ENCODE measurements around the gene RIN3.
"Not testable (repeated sequence)": the region's sequence is repeated elsewhere in the genome, so short reads cannot be mapped to it uniquely, and the experiment has no call there.

RIN3 gene

DNA sequence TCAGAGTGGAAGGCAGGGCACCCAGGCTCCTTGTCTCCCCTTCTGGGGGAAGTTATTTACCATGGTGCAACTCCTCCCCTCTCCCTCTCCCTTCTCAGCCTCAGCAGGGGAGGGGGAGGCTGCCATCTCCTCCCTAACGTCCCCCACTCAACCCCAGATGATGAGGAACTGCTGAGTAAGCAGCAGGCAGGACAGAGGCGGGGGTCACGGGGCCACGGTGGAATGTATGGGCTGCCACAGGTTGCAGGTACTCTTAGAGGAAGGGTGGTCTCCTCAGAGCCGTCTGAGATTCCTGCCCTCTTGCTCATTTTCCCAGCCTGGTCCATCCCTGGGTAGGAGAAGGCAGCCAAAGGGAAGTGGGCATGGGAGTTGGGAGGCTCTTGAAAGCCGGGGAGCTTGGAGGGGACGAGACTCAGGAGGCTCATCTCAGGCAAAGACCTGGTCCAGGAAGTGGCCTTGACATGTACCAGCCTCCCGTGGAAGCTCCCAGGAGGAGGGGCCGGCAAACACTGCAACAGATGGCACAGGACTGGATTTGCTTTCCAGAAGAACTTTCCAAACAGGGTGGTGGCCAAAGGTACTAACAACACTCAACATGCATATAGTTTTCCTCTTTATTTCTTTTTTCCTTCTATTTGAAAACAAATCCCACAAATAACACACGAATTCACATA, 19.0 kb downstream of the RIN3 start:
- no peak for DNase-seq

DNA sequence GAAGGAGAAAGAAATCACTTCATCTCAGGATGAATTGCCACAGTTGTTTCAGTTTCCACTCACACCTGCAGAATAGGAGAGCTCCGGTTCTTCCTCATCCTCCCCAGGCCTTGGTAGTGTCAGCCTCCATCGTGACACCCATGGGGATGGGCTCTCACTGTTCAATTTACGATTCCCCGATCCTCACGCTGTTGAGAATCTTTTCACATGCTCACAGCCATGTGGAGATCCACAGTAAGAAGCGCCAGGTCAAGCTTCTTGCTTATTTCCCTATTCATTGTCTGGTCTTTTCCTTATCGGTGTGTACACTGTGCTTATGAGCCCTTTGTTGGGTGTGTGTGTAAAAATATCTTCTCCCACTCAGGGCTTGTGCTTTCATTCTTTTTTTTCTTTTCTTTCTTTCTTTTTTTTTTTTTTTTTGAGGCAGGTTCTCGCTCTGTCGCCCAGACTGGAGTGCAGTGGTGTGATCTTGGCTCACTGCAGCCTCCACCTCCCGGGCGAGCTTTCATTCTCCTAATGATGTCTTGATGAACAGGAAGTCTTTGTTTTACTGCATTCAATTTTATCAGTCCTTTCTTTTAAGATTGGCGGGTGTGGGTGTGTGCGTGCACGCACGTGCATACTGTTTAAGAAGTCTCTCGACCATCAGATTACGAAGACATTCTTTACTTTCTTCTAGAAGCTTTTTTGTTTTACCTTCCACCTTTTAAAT, 21.5 kb downstream of the RIN3 start:
- no peak for DNase-seq

DNA sequence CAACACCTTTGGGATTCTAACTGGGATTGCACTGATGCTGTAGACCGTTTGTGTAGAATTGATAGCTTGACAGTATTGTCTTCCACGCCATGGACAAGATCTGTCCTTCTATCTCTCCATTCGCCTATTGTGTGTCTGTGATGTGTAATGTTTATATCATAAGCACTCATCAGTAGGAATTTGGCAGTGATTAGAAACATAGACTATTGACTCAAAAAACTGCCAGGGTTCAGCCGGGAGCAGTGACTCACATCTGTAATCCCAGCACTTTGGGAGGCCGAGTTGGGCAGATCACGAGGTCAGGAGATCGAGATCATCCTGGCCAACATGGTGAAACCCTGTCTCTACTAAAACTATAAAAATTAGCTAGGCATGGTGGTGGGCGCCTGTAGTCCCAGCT, 22.6 kb downstream of the RIN3 start:
- DNase-seq, result not testable (repeated sequence)

DNA sequence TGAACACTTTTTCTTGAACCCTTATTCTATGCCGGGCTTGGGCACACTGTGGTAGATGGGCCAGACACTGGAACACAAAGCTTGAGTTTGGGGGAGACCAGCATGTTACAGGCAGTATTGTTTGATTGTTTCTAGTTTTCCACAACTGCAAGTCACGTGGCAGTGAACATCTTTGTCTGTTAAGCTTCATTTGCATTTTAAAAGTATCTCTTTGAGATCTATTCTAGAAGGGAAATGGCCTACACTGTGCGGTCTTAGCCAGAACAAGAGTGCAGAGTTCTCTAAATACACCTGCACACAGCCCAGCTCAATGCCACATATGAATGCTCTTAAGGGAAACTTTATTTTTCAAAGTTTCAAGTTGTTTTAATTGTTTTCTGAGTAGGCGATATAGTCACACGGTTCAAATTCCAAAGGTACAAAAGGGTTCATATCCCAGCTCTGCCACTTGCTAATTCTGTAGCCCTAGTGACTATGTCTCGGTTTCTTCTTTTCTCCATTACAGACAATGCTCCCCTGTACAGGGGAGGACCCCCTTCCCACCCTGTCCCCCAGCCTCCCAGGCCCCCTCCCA, 24.9 kb downstream of the RIN3 start:
- DNase-seq, result no peak

DNA sequence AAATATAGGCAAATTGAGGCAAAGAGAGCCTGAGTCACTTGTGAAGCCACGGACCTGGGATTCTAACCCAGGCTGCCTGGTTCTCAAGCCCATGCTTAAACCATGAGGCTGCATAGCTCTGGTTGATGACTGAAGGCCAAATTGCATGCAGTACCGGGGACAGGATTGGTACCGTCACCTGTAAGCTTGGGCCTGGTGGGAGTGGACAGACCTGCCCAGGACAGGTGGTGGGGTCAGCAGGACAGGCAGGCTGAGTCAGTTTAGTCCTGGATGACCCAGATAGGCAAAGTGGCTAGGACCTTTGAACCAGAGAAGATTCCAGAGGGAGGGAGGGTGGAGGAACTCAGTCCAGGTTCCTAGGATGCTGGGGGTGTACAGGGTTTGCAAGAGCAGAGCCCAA, 25.8 kb downstream of the RIN3 start:
- DNase-seq, result no peak

DNA sequence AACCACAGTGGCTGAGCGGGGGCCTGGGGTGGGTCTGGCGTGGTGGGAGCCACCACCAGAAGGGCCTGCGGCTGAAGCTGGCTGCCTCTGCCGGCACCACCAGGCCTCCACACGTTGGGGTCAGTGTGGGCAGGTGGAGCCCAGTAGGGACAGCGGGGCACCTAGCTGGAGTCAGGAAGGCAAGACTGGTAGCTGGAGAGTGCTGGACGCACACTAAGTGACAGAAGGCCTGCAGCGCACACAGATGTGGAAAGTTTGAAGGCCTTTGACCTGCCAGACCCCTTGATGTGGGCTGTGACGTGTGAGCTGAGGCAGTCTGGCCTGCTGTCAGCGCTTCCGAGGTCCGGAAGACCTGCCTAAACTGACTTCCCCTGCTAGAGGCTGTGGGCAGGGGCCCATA, 26.3 kb downstream of the RIN3 start:
- no peak for DNase-seq

DNA sequence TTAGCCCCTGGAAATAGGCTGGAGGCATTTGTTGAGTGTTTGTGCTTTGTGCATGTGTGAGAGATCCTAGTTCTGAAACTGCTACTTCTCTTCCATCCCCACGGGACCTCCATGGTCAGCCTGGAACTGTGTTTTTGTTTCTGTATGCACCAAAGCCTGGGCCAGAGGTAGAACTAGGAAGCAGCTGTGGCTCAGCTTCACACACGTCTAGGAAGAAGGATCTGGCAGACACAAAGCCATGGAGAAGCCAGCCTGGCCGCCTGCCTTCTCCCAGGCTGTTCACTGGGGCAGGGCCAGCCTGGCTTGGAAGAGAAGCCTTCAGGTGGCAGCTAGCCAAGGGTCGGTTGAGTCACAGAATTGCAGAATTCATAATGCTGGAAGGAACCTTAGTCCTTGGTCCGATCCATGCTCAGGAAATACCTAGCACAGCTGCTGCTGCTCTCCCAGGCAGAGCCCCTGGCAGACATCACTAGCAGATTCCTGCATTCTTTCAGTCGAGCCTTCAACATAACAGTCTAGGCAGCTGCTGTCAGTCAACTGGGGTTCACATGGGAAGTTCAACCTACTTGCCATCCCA, 27.0 kb downstream of the RIN3 start:
- no peak for DNase-seq

DNA sequence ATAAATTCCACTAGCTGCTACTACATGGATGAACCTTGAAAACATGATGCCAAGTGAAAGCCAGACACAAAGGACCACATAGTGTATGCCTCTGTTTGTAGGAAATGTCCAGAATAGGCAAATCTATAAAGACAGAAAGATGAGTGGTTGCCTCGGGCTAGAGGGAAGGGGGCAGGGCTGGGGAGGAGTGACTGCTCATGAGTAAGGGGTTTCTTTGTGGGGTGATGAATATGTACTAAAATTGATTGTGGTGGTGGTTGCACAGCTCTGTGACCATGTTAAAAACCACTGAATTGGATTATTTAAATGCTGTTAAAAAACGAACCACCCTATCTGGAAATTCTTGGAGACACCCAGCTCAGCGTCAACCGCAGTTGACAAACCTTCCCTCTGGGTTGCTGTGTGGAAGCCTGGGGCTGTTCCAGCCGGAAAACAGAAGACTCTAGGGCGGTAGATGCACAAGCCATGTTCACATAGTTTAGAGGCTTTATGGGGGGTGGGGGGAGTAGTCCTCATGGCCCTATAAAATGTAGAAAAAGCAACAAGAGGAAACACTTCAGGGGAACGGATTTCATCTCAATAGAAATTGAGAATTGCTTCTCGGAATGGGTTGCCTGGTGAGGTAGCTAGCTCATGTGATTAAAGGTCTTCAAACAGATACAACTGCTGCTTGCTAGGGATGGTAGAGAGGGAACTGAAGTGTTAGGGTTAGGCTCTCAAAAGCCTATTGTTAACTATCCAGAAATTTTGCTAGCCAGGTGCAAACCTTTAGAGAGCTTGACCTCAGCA, 29.4 kb downstream of the RIN3 start:
- DNase-seq, result no peak

DNA sequence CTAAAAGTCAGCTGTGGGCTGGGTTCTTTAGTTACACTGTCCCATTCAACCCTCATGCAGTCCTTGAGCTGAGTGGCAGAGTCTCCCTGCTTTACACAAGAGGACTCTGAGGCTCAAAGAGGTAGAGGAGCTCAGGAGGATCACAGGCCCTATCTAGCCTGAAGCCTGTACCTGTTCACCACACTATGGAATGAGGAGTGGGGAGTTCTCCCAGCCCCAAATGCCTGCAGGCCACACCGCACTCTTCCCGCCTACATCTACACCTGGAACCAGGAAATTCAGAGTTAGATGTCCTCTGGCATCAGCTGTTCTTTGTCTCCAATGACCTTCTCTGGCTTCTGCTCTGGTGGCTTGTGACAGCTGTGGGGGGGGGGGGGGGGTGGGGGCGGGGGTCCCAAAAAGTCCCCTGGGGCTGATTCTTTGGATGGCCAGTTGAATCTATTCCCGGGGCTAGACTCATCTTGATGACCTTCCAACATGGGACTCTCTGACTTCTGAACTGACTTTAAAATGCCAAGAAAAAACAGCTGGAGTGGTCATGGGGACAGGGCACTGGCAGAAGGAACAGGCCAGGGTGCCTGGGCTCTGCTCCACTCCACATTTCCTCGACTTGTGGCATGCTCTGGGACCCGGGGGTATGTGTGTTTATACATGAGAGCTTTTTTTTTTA, 30.6 kb downstream of the RIN3 start:
- no peak for DNase-seq

DNA sequence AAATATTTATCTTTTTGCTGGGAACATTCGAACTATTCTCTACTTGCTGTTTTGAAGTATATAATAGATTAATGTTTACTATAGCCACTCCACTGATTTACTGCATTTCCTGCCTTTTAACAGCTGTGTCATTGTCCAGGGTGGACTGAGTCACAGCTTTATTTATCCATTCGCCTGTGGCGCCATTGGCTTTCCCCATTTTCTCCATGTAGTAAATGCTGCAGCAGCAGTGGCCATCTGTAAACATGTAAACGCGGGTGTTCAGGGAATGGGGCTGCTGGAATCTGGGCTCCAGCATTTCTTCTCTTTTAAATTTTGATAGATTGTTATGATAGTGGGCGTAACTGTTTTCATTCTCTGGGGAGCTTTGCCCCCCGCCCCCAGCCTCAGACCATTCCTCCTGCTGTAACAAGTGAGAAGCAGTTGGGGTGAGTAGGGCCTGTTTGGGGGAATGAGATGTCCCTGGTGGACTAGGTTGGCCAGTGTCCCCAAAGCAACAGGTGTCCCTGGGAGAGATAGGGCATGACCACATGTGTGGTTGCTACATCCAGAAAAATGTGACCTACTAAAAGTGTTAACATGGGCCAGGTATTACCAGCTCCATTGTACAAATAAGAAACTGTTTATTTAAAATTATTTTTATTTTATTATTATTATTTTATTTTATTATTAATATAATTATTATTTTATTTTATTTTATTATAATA, 32.9 kb downstream of the RIN3 start:
- DNase-seq, result no peak

DNA sequence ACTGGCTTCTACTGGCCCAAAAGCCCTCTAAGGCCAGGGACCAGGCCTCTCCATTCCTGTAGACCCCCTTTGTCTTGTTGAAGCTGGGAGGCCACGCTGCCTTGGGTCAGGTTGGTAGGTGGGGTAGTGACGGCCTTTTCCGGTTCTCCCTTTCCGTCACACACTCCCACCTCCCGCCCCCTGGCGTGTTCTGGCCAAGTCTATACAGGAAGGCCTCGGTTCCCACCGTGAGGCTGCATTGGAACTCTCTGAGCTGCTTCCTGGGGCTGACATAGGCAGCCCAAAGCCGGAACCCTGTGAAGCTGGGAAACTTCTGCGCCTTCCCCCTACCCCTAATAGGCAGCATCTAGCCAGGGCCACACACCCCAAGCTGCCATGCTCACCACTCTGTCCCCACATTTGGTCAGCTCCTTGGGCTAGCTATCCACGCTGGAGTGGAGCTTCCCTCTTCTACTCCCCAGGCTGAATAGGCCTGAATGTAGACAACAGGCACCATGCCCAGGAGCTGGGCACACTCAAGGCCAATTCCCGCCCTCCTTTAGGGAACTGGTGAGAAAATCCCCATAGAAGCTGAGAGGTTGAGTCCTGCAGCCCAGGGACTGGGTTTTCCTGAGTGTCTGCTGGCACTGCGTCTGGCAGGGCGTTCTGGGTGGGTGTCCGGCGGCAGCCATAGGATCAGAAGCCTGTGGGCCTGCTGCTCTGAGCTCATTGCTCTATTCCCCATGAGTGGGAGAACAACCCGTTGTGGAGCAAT, 35.7 kb downstream of the RIN3 start:
- no peak for DNase-seq

DNA sequence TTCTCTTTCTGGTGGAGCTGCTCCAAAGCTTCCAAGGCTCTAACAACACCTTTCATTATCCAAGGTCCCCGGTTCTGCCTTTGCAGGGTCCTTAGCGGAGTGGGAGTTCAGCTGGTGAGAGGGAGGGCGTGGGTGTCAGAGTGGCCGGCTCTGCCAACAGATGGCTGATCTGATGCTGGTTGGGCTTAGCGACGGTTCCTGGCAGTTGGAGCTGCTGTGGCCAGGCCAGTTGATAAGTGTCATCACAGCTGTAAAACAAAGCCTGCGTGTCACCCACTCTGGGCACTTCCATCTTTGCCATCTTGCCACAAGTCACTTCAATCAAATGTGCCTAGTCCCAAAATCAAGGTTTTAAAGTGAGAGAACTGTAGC, 36.3 kb downstream of the RIN3 start:
- DNase-seq, result no peak

DNA sequence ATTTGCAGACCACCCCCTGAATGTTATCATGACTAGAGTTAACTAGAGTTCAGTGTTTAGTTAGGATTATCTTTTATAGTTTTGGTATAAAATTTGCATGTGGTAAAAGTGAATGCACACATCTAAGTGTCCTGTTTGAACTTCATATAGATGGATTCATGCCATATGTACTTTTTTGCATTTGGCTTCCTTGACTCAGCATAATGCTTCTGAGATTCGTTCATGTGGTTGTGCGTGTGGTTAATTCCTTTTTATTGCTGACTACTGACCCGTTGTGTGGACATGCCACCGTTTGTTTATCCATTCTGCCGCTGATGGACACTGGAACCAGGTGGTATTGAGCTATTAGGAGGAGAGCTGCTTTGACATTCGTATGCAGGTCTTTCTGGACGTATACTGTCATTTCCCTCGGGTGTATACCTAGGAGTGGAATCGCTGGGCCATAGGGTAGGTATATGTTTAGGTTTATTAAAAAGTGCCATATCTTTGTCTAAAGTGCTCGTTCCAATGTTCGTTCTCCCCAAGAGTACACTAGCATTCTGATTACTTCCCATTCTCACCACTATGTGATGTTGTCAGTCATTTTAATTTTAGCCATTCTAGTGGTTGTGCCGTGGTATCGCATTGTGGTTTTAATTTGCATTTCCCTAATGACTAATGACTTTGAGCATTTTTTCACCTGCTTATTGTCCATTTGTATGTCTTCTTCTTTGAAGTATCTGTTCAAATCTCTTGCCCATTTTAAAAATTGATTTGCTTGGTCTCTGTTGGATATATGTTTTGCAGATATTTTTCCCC, 37.7 kb downstream of the RIN3 start:
- no peak for DNase-seq

DNA sequence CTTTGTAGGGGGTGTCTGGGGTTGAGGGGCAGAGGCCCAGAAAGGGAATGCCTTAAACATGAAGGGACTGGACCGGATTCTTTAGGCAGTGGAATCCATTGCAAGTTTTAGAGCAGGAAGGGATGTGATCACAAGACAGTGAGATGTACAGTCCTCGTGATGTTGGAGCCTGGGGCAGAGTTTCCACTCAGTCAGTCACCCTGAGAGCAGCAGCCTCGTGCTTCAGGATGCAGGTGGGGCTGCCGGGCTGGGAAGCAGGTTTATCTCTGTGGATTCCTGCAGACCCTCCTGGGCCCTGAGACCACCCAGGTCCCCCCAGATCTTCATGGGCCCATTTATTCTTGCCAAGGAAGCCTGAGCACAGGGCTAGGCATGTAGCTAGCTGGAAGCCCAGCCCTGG, 38.5 kb downstream of the RIN3 start:
- DNase-seq, result no peak

DNA sequence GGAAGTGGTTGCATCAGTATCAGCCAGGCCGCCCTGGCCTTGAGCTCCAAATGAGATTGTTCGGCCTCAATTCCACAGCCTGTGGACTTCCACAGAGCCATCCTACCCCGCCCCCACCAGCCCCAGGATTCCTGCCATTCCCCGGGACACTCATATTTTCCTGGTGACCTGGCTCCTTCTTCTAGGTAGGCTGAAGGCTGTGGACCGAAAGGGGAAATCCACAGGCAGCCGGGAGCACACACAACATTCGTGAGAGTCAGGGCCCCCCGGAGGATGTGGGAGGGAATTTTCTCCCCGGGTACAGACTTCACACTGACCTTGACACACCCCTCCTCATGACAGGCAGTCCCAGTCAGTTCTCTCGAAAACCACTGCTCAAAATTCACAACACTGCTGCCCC, 39.9 kb downstream of the RIN3 start:
- DNase-seq, result no peak

DNA sequence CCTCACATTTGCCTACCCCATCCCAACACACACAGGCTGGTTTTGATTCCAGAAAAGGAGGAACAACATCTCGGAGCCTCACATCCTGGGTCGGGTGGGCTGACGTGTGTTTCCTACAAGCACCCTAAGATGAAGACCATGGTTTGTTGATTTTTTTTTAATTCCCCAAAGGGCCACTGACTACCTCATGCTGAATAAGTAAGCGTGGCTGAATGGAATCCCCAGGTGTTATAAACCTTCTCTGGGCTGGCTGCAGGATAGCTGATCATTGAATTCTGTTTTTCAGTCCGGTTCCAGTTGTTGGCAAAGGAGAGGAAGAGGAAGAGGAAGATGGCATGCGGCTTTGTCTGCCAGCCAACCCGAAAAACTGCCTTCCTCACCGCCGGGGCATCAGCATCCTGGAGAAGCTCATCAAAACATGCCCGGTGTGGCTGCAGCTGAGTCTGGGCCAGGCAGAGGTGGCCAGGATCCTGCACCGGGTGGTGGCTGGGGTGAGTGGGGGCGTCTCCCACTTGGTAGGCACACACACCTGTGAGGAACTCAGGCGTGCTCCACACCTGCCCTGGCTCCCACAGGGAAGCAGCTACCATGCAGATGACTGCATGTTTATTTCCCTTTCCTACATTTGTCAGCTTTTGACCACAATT, 42.0 kb downstream of the RIN3 start:
- no peak for DNase-seq

DNA sequence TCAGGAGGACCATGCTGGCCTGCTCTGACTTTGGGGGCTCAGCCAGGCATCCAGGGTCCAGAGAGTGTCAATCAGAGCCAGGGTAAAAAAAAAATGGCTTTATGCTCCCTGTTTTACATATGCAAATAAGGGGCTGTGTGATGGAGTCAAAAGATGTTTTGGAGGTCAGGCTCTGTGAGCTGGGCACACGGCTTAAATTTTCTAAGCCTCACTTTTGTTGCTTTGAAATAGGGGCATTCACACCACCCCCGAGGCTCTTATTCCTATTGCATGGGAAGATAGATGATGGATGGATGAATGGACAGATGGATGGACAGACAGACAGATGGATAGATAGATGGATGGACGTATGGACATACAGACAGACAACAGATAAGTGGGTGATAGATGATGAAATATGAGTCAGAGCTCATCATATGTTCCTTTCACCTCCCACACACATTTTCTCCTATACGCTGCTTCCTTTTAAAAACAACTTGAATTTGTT, 42.7 kb downstream of the RIN3 start:
- DNase-seq, result no peak

DNA sequence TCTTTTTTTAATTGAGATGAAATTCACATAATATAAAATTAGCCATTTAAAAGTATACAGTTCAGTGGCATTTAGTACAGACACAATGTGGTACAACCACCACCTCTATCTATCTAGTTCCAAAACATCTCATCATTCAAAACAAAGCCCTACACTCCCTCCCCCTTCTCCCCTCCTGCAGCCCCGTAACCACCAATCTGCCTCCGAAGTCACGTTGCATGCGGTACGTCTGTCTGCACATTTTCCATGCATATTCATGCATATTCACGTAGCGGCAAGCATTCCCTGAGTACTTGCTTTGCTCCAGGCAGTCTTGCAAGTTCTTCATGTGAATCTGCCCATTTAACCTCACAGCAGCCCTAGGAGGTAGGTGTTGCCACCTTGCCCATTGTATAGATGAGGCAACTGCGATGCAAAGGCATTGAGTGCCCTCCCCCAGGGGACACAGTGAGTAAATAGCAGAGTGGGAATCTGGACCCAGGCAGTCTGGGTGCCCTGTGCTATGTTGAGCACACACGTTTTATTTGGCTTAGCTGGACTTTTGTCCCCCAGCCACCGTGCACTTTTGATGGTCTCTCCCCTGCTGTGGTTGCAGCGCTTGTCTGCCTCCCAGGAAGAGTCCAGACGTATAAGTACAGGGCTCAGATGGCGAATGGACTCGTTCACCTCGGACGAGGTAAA, 43.4 kb downstream of the RIN3 start:
- no peak for DNase-seq

DNA sequence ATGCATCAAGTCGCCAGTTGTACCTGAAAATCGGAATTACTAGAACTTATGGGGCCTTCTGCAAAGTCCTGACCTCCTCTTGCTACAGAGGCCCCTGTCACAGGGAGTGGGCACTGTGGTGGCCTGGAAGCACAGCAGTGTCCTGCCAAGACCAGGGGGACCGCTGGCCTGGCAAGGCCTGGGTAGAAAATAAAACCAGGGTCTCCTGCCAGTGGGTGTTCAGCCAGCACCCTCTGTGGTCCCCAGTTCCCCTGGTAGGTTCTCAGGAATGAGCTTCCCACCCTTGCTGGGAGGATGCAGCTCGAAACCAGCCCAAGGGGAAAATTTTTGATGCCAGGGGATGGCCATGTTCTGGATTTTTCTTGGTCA, 43.9 kb downstream of the RIN3 start:
- DNase-seq, result no peak
